NOMO-1 treated with dmso at 0.1 percent for 144 hours (cell line): ENCODE data around the gene CARD11.

Experiments used
- DNase-seq: peaks from one replicate; lab custom pipeline; 2025; ENCODE audit not compliant: unreplicated experiment; lab: John Stamatoyannopoulos, UW

Gene CARD11

DNA sequence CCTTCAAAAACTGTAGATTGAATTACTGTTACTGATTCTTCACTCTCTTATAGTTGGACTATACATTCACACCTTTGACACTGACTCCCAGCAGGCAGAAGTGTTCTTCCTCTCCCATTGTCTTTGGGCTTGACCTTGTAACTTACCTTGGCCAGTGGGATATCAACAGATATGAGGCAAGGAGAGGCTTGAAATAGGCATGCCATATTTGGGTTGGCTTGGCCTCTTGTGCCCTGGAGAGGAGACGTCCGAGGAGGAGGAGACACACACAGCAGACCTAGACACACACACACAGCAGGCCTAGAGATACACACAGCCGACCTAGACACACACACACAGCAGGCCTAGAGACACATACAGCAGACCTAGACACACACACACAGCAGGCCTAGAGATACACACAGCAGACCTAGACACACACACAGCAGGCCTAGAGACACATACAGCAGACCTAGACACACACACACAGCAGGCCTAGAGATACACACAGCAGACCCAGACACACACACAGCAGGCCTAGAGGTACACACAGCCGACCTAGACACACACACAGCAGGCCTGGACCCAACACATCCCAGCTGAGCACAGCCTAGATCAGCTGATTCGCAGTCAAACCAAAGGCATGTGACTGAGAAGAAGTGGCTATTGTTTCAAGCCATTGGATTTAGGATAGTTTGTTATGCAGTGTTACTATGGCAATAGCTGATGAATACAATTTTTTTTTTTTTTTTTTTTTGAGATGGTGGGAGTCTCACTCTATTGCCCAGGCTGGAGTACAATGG, 187.1 kb downstream of the CARD11 start:
- DNase-seq: no peak
